ENCODE data around the gene FMN1. TPM values are rescaled to one million over a fixed set of nuclear protein-coding genes. Genes with fewer than 3 reads are reported as not detected.

The FMN1 gene
- total RNA-seq, 1 experiment from 2014 or later = 0.37 TPM

GRCh38 chr15:33194237-33194636 lies 277 bp downstream of the FMN1 start:
- ChIA-PET POLR2A (ENCODE audit: low non-redundant PET) (no interaction called here), CTCF (interaction anchor here (0.6 kb wide), 1 partner anchor 528 kb away, joined by 4 read pairs; no protein-coding TSS in a partner anchor)
- Histone ChIP-seq H3K4me1 (ENCODE audit: insufficient read depth, low read length, poor library complexity, severe bottlenecking) (no peaks in the 10 kb centered on the region), H3K27me3 (replicated peaks; ENCODE audit: insufficient read depth, low read depth, low read length, poor library complexity) (peaks cover 29% of the 10 kb centered on the region), H3K4me3 (ENCODE audit: low read depth, low read length, poor library complexity, severe bottlenecking) (peak overlapping the region; percentile 43), H3K27ac (ENCODE audit: low read depth, low read length, poor library complexity, severe bottlenecking) (no peak overlapping the region), H3K36me3 (ENCODE audit: insufficient read depth, low read length, poor library complexity, severe bottlenecking) (no peaks in the 10 kb centered on the region), H3K9me3 (ENCODE audit: low read depth, low read length, poor library complexity, severe bottlenecking) (no peaks in the 10 kb centered on the region)
- TF ChIP-seq CTCF (conservative IDR thresholded peaks at IDR 0.05; ENCODE audit: low read depth, low read length) = no peak
- TF ChIP-seq EZH2 (IDR thresholded peaks at IDR 0.05; ENCODE audit: borderline replicate concordance, low read depth, low read length, poor library complexity, severe bottlenecking) = no peak
- no TSS peak for BruUV-seq (replicated peaks)
- intact Hi-C loops (cut with micrococcal nuclease; ENCODE audit: unreplicated experiment) = no loop called here
- DNase-seq (ENCODE audit: low spot score) = no peak

DNA sequence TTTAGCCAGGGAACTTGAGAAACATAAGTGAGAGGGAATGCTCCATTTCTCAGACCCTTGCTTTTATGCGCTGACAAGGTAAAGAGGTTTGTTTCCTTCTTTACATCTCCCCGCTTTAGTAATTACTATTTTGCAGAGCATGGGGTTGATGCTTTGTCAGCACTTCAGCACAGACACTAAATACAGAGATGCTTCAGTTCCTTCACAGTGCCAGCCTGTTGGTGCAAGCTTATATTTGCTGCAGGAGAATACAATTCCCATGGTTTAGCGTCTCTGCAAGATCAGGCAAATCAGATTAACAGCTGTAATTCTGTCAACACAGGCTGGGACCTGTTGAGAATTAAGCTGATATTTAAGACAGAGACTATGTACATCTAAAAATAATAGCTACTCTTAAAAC lies 2.9 kb downstream of the FMN1 start:
- no peak for DNase-seq (ENCODE audit: low spot score)
- ChIA-PET POLR2A (ENCODE audit: low non-redundant PET) (no interaction called here), CTCF (no interaction called here)
- no peaks in the 10 kb centered on the region for H3K9me3 ChIP-seq (ENCODE audit: low read depth, low read length, poor library complexity, severe bottlenecking)
- H3K27ac ChIP-seq (ENCODE audit: low read depth, low read length, poor library complexity, severe bottlenecking) = no peak overlapping the region
- intact Hi-C loops (cut with micrococcal nuclease; ENCODE audit: unreplicated experiment) = no loop called here
- H3K4me1 ChIP-seq (ENCODE audit: insufficient read depth, low read length, poor library complexity, severe bottlenecking) = no peaks in the 10 kb centered on the region
- no peak overlapping the region for H3K4me3 ChIP-seq (ENCODE audit: low read depth, low read length, poor library complexity, severe bottlenecking)
- no peaks in the 10 kb centered on the region for H3K36me3 ChIP-seq (ENCODE audit: insufficient read depth, low read length, poor library complexity, severe bottlenecking)
- TF ChIP-seq CTCF (conservative IDR thresholded peaks at IDR 0.05; ENCODE audit: low read depth, low read length) = no peak
- no peak for TF ChIP-seq EZH2 (IDR thresholded peaks at IDR 0.05; ENCODE audit: borderline replicate concordance, low read depth, low read length, poor library complexity, severe bottlenecking)
- no TSS peak for BruUV-seq (replicated peaks)
- H3K27me3 ChIP-seq (replicated peaks; ENCODE audit: insufficient read depth, low read depth, low read length, poor library complexity) = peaks cover 33% of the 10 kb centered on the region

DNA sequence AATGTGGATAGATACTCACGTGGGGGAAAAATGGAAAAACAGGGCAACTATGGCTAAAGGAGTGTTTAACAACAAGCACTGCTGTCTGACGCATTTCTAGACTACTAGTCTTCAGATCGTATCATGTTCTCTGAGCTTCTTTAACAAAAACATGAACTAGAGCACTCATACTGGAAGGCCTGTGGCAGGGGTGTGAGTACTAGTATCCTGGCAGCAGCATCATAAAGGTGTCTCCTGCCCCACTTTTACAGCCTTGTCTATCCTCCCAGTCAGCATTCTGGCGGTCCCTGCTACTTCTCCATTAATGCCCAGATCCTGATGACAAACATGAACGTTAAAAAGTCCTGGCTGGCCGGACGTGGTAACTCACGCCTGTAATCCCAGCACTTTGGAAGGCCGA lies 4.0 kb downstream of the FMN1 start:
- CTCF ChIA-PET = no interaction called here
- Histone ChIP-seq H3K4me1 (ENCODE audit: insufficient read depth, low read length, poor library complexity, severe bottlenecking) (no peaks in the 10 kb centered on the region), H3K4me3 (ENCODE audit: low read depth, low read length, poor library complexity, severe bottlenecking) (no peak overlapping the region), H3K9me3 (ENCODE audit: low read depth, low read length, poor library complexity, severe bottlenecking) (no peaks in the 10 kb centered on the region), H3K27me3 (replicated peaks; ENCODE audit: insufficient read depth, low read depth, low read length, poor library complexity) (peaks cover 40% of the 10 kb centered on the region), H3K36me3 (ENCODE audit: insufficient read depth, low read length, poor library complexity, severe bottlenecking) (no peaks in the 10 kb centered on the region), H3K27ac (ENCODE audit: low read depth, low read length, poor library complexity, severe bottlenecking) (no peak overlapping the region)
- no TSS peak for BruUV-seq (replicated peaks)
- DNase-seq (ENCODE audit: low spot score) = no peak
- POLR2A ChIA-PET (ENCODE audit: low non-redundant PET) = no interaction called here
- intact Hi-C loops (cut with micrococcal nuclease; ENCODE audit: unreplicated experiment) = no loop called here
- TF ChIP-seq EZH2 (IDR thresholded peaks at IDR 0.05; ENCODE audit: borderline replicate concordance, low read depth, low read length, poor library complexity, severe bottlenecking) = no peak
- no peak for TF ChIP-seq CTCF (conservative IDR thresholded peaks at IDR 0.05; ENCODE audit: low read depth, low read length)

Measured in A673 (cell line).